HT-29 (cell line): ENCODE measurements around the gene INPP5K. TPM values are rescaled to one million over a fixed set of nuclear protein-coding genes. Genes with fewer than 3 reads are reported as not detected.
"Not testable (repeated sequence)": the region's sequence is repeated elsewhere in the genome, so short reads cannot be mapped to it uniquely, and the experiment has no call there.

Source experiments
- DNase-seq: peaks from one replicate; pipeline ENCODE4 v3.0.0-alpha.2; 2015; ENCODE audit warnings: low spot score
- total RNA-seq: library from RNA; depleted of rRNA; stranded (reverse); fragments of >200 nt; shearing (Covaris generic); gene quantifications from 2 replicates; pipeline ENCODE4 v1.2.3, GENCODE V29; 2014

Gene INPP5K
- total RNA-seq, 1 experiment from 2014 or later: 75.5 TPM

DNA sequence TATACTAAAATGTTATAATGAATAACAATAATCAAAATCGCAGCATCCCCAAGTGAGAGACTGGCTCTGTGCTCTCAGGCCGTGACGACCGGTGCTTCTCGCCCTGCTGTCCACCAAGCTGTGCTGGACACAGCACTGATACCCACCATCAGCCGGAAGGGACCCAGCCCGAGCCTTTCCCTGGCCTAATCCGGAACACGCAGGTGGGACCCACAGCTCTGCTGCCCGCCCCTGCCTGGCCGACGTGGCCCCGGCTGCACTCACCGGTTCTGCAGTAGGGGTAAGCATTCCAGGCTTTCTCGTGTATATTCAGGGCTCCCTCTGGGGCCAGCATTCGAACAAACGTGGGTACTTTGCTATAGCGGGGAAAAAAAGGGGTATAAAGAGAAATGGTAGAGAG is 31.6 kb upstream of the INPP5K start:
- no peak for DNase-seq

DNA sequence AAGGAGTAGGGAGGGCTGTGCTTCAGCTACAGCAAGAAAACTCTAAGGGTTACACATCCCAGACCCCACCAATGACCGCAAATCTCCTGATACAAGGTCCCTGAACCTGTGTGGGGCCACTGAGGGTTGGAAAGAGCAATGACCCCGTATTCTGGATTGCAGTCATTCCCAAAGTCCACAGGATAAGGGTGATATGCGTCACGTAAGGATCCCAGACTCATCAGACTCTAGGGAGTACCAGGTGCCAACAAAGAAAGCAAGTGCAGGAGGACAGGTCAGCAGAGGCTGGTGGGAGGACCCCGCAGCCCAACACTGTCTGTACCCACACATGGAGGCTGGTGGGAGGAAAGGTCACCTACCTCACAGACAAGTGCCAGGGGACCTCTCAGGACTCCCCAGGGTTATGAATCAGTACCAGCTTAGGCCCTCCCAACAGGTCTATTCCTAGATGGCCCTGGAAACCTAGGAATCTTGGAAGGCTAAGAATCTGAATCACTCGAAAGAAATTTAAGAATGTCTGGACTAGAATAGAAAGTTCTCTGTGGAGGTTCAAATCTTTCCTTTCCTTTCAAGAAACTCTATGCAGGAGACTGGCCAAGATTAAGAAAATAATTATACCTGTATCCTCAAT is 30.0 kb upstream of the INPP5K start:
- no peak for DNase-seq

DNA sequence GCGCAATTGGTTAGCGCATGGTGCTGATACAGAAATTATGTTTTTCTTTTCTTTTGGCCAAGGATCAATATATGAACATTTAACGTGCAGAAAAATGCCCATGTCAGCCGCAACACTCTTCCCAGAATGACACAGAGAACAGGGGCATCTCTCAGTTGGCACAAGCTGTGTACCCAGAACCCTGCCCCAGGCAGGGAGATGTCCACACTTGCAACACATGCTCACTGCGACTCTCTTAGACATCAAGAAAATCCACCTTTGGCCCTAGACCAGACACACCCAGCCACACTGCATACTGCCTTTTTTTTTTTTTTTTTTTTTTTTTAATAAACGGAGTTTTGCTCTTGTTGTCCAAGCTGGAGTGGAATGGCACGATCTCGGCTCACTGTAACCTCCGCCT is 29.2 kb upstream of the INPP5K start:
- no peak for DNase-seq

DNA sequence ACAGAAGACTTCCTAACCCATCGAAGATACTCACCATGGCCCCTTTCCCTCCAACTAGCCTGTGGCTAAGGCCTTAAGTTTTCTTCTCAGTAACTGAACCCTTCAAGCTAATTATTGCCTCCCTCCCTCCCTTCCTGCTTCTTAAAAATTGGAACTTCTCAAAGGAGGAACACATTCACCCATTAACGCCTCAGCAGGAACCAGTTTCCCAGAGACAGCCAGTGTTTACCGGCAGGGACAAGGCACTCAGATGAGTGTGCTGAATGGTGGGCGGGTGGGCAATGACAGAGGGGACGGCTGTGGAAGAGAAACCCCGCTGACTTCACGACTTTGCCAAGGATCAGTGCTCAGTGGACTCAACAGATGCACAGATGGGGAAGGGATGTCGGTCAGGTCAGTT is 25.9 kb upstream of the INPP5K start:
- no peak for DNase-seq

DNA sequence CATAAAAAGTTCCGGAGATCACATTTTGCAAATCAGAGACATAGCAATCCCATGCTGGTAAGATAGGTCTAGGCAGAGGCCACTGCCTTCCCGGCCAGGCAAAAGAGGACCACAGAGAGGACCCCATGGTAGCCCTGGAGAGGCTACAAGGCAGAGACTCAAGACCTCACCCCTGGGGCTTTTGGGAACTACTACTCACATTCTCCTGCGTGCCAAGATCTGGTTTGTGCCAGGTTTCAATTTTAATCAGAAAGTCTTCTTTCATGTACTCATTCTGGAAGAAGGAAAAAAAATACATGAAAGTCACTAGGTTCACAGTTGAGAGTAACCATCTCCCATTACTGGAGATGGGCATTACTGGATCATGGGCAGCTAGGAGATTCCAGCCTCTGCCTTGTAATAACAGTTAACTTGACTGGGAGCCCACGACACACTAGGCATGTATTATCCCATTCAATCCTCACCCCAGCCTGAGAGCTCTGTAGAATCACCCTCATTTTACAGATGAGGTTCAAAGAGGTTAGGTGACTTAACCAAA is 25.0 kb upstream of the INPP5K start:
- DNase-seq: no peak

DNA sequence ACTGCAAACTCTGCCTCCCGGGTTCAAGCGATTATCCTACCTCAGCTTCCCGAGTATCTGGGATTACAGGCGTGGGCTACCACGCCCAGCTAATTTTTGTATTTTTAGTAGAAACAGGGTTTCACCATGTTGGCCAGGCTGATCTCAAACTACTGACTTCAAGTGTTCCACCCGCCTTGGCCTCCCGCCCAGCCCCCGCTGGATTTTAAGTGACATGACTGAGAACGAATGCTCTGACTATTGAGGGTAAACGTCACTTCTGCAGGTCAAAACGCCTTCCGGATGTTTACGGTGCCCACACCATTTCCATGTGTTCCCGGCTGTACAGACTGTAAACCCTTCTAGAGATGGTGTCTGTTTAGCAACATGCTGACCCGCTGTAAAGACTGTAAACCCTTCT is 23.4 kb upstream of the INPP5K start:
- no peak for DNase-seq

DNA sequence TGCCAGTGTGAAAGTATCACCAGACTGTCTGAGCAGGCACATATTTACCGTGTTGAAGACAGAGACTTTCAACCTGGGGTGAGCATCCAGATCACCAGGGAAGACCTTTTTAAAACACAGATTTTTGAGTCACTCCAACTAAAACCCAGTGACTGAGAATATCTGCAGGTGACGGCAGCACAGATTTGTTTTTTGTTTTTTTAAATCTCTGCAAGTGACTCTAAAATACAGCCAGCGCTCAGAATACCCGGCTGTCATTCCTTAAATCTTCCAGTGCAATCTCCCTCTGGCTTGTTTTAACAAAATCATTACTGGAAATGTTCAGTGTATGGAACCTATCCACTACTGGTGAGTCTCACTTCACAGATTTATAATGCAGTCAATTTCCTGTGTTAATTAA is 19.3 kb upstream of the INPP5K start:
- DNase-seq: no peak

DNA sequence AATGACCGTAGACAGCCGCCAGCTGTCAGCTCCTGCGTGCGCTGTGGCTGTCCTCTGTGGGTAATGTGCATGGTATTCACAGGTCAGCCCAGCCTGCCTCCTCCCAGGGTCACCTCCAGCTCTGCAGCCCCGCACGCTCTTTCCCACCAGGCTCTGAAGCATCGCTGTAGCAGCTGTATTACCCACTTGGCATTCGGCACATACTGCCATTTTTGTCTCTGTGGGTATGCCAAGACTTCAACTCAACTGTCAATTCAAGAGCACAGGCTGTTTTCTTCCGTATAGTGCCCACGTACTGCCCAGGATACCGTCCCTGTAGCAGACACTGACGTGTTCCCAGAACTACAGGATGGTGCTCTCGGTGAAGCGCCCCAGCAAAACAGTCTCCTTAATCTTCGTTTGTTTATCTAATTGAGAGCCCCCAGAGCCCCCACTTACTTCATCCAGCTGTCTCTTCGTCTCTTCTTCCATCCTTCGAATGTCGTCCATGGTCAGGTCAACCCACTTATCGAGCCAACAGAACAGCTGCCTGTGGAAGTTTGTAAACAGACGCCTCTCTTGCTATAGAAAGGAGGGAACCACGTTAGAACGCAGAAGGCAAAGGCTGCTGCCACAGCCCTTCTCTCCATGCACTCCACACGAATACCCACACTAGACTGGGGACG is 17.4 kb upstream of the INPP5K start:
- DNase-seq: no peak

DNA sequence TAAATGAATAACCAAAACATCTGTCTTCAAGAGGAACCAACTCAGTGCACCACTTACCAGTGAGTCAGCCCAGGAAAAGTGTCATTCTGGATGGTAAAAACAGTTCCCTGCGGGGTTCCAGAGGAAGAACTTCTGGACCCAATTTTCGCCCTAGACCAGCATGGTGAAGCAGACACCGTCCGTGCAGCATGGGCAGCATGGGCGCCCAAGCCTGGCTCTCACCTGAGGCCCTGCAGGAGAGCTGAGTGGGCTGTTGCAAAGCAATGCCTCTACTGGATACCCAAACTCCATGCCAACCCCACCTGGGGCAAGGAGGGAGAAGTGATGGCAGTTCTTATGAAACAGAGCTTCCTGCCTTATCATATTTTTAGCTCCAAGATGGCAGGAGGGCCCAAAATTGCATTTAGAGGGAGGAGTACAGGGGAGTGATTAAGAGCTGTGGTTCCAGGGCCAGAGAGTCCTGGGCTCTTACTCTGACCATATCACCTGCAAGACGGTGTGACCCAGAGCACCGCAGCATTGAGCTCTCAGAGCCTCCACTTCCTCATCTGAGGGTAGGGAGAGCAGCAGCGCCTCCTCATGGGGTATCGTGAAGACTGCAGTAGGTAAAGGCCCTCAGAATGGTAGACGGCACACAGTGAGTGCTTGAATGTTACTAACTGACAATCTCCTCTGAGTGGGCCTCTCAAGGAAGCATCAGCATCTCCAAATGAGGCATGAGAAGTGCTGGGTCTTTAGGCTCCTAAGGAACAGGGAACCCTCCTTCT is 16.6 kb upstream of the INPP5K start:
- peak; percentile 10 for DNase-seq

DNA sequence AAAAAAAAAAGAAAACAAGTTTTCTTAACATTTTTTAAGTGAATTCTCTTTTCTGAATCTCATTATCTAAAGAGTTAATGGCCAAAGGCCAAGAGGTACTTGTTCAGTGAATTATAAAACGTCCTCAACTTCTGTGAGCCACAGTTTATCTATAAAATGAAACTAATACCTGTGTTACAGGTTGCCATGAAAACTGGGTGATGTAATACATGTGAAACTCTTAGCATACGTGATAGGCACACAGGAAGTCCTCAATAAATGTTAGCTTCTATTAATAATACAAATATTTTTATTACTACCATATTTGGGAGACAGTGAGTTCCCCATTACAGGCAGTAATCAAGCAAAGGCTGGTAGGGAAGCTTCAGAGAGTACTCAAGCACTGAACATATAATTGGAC is 13.5 kb upstream of the INPP5K start:
- DNase-seq: no peak

DNA sequence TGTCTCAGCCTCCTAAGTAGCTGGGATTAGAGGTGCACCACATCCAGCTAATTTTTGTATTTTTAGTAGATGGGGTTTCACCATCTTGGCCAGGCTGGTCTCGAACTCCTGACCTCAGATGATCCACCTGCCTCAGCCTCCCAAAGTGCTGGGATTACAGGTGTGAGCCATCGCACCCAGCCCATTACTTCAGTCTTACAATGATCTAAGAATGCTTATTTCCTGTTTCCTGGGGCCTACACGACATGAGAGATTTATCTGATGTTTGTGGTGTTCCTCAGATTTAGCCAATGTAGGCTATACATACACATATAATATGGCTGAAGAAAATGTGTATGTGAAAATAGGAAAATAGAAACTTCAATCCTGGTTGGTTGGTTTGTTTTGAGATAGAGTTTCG is 10.5 kb upstream of the INPP5K start:
- DNase-seq: not testable (repeated sequence)

DNA sequence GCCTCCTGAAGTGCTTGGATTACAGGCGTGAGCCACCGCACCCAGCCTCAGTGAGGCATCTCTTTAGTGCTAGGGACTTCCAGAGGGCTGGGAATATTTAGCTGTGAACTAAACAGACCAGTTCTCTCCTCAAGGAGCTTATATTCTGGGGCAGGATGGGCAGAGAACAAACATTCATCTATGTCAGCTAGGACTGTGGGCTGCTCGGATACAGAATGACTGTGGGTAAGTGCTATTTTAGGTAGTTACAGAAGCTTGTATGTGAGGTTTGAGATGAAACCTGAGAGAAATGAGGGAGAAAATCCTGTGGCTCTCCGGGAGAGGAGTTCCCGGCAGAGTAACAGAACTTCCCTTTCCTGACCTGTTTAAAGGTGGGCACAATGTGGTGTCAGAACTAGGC is 6.2 kb upstream of the INPP5K start:
- DNase-seq: no peak

DNA sequence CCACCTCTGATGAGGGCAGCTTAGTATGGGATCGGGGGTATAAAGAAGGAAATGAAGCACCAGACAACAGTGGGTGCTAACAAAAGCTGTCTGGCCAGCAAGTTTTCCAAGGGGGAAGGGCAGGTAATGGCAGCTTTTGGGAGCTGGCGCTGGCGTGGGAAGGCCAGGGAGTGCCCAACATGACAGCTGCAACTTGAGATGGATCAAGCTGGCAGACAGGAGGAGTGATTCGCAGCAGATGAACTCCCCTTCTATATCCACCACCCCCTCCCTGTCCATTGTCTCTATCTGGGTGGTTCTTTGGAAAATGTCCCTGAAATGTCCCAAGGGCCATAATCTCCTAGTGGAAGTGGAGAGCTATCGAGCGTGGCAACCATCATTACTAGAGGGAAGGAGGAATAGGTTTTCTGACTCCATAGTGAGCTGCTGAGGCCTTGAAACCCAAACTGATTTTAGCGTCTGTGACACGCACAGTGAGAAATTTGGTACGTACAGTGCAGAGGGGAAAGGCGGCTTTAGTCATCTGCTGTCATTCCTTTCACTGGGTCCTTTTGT is 4.8 kb upstream of the INPP5K start:
- DNase-seq: no peak

DNA sequence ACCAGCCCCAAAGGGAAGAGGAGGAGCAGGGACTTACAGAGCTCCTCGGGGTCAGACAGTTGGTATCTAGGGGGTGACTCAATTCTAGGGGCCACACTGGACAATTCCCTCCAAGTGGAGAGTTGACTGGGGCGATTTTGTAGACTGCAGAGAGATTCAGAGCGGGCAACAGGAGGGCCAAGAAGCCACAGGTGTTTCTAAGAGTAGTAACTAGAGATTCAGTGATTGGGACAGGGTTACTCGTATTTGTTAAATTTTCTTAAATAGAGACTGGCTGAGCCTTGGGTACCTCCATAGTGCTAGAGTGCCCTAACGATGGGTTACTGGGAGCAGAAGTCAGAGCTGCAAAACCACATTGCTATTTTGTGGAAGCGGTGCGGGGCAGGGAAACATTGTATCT is 3.3 kb upstream of the INPP5K start:
- DNase-seq: no peak

DNA sequence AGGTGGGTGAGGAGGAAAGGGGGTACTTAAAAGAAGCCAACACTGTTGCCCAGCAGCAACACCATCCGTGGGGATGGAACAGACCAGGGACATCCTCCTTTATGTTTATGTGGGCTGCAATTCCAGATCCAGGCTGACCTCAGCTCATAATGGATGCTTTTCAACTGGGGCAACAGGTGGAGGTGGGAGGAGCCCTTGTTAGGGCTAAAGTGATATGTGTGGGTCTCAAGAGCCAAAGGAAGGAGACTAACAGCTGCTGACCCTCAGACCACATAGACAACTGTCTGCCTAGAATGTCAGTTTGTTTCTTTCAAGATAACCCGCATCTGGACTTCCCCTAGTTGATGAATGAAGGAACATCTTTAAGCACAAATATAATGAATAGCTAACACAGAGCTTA is 2.0 kb upstream of the INPP5K start:
- no peak for DNase-seq

DNA sequence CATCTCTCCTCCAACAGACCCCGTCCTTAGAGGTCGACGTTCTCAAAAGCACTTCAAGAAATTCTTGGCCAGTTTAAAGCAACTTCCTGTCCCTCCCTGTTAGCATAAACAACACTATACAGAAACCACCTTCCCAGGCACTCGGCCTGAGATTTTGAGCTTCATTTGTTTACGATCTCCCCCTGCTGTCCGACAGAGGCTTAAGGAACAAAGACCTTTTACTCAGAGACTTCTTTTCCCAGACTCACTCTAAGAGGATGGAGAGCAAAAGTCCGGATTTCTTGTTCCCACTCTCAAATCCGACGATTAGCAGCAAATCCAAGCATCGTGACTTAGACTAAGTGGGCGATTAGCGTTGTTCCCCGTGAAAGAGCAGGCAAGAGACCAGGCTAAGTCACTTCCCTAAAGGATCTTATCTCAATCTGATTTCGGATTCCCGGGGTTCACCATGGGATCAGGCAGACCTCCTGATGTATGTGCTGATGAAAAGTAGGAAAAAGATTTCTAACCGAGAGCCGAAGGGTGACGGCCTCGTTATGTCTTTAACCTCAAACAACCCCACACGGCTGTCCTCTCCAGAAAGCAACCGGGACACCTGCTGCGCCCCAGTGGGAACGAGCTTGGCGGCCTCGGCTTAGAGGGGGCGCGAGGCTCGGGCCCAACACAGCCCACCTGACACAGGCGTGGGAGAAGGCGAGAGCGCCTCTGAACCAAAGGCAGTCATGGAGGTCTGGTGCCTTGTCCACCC is 598 bp downstream of the INPP5K start:
- peak; percentile 74 for DNase-seq

DNA sequence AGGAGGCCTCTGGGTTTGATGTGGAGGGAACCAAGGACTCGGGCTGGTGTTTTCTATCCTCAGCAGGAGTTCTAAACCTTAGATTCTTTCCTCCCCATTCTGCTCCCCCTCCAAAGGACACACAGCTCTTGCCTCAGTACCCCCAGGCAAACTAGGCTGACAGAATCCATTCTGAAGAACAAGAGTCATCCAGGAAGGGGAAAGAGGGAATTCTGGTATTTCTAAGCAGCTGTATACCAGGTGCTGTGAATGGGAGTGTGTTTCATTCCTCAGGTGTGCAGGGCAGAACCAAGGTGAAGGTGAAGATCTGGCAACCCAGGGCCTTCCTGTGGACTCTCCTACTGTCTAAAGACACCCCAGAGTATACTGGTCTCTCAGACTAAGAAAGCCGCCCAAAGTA is 4.1 kb downstream of the INPP5K start:
- DNase-seq: no peak

DNA sequence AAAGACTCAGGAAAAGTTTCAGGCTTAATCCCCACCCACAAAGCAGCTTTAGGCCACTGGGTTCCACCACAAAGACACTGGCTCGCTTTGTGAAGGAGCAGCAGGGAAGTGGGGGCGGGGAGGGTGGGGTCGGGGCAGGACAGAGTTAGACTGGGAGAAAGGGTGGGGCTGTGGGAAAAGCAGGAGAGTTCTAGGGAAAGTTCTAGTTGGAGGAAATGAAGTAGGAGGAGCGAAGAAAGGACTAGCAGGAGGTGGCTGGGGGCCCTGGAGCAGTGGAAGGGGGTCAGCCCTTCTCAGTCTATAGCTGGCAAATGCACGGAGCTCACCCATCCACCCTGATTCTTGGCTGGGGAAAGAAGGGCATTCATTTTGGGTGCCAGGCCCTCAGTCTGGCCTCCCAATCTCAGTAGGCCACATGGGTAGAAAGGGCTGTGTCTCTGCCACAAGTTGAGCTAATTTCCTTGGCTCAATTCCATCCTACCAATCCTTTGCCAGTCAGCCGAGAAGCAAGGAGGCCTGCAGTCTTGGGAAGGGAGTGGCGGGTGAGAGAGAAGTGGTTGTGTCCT is 4.6 kb downstream of the INPP5K start:
- DNase-seq: peak; percentile 16

DNA sequence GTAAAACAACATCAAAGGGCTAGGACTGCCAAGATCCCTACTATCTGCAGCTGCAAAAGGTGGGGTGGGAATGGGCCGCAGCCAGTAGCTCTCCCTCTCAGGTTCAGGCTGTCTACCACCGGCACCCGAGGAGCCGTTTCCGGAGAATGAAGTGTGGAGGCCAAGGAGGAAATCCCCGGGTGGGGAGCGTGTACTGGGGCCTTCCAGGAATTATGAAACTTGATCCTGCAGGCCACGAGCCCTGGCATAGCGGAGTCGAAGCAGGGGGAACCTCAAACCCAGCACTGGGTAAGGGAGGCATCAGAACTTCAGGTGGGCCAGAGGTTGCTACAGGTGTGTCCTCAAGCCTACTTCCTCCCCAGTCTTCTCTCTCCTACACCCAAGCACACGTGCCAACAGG is 5.1 kb downstream of the INPP5K start:
- no peak for DNase-seq

DNA sequence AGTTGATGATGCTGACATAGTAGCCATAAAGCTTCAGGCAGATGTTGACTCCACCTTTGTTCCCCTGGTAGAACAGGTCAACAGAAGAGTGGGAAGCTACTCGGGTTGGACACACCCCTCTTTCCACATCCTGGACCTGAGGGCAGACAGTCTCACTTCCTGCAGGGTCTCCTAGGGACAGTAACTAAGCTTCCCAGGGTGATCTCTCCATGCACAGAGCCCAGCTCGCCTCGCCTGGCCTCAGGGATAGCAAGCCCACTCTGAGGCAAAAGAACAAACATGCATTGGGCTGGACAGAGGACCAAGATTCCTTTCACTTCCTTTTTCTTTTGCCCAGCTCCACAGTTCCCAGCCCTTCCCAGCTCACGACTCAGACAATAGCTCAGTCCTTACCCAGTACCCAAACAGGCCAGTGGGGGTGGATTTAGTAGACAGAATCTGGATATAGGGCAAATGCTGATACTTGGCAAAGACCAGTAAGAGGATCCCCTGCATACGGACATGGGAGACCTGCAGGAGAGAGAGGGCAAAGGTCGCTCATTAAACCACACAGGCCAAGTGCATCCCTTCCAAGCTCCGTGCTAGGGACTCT is 7.0 kb downstream of the INPP5K start:
- DNase-seq: no peak

DNA sequence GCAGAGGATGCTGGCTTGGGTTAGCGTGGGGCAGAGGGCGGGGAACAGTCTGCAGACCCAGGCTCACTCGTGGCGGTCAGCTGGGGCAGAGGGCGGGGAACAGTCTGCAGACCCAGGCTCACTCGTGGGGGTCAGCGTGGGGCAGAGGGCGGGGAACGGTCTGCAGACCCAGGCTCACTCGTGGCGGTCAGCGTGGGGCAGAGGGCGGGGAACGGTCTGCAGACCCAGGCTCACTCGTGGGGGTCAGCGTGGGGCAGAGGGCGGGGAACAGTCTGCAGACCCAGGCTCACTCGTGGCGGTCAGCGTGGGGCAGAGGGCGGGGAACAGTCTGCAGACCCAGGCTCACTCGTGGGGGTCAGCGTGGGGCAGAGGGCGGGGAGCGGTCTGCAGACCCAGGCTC is 7.7 kb downstream of the INPP5K start:
- not testable (repeated sequence) for DNase-seq
